ENCODE results near the gene LRR1. TPM values are rescaled to one million over a fixed set of nuclear protein-coding genes. Genes with fewer than 3 reads are reported as not detected.

Gene LRR1
- total and polyA plus RNA-seq, 2 of the 4 experiments (the other 2 are of a cell fraction) = 11.6 to 20.8 TPM

DNA sequence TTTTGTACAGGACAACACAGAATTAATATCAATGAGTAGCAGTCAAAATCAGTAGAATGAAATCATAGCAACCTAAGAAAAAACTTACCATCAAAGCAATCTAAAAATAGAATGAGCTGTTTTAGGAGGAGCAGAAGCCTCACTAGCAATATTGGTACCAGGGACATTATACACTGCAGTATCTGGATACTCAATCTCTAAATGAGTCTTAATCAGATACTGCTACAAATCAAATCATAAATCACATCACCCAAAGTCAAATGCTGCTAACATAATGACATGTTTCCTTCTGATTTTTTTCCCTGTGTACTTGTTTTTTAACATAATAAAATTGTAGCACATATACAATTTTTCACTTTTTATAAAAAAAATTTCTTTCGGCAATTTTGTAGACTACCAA, 20.6 kb upstream of the LRR1 start:
- no peak overlapping the region for H3K4me3 ChIP-seq (ENCODE audit: insufficient read depth, low read depth, low read length)
- no peak overlapping the region for H2AK5ac ChIP-seq (ENCODE audit: low read depth, low read length)

More for the DNA sequence above, 20.6 kb upstream of the LRR1 start:
- in situ Hi-C loops (cut with MboI; ENCODE audit: low sequenced_read_pairs) = no loop called here
- Histone ChIP-seq H4K20me1 (ENCODE audit: insufficient read depth, low read length) (peaks cover 36% of the 10 kb centered on the region), H3K23ac (ENCODE audit: low read depth, low read length) (no peak overlapping the region), H3K18ac (ENCODE audit: low read depth, low read length) (no peak overlapping the region), H2AFZ (replicated peaks; ENCODE audit: low read length, poor library complexity) (no peak overlapping the region), H2AK9ac (replicated peaks; ENCODE audit: low read depth, low read length, poor library complexity) (no peak overlapping the region), H3K27ac (ENCODE audit: insufficient read depth, low read length) (no peak overlapping the region), H3K79me1 (ENCODE audit: low read depth in 1 of 2, low read length in 2 of 2) (peaks cover 19 to 45% of the 10 kb centered on the region in 2 experiments), H3K27me3 (ENCODE audit: control insufficient read depth, insufficient read depth, low read length) (no peaks in the 10 kb centered on the region), H3K36me3 (ENCODE audit: control insufficient read depth, insufficient read depth, low read length) (peaks cover 24% of the 10 kb centered on the region), H3K4ac (ENCODE audit: low read depth, low read length) (no peak overlapping the region), H2BK120ac (ENCODE audit: low read depth, low read length) (no peak overlapping the region), H3K4me1 (ENCODE audit: control insufficient read depth, insufficient read depth, low read length) (no peaks in the 10 kb centered on the region), H2BK20ac (ENCODE audit: low read depth, low read length) (no peak overlapping the region), H2BK5ac (ENCODE audit: low read depth, low read length, poor library complexity, severe bottlenecking) (no peak overlapping the region), H3K14ac (replicated peaks; ENCODE audit: low read depth, low read length) (no peak overlapping the region), H4K8ac (ENCODE audit: low read depth in 2 of 2, low read length in 2 of 2) (no peak overlapping the region), H2BK15ac (ENCODE audit: low read depth, low read length) (no peak overlapping the region), H4K5ac (ENCODE audit: low read depth, low read length) (no peak overlapping the region), H4K91ac (ENCODE audit: insufficient read depth, low read depth, low read length) (no peak overlapping the region), H3K56ac (ENCODE audit: extremely low read depth, insufficient read depth, low read length) (no peak overlapping the region), H3K9ac (ENCODE audit: low read depth, low read length) (no peak overlapping the region), H3K9me3 (ENCODE audit: control insufficient read depth, insufficient read depth, low read length) (no peaks in the 10 kb centered on the region), H3K4me2 (ENCODE audit: low read depth, low read length) (no peak overlapping the region), H3K9me1 (ENCODE audit: insufficient read depth, low read length) (0 out of 2 replicates have a peak, but pooled peaks cover 9% of the 10 kb centered on the region)
- ATAC-seq (ENCODE audit: low read depth) = no peak
- no CpG with 5 or more reads among the region's 1 CpG for WGBS, 2 experiments (ENCODE audit: extremely low coverage in 2 of 2, insufficient read length in 1 of 2)
- TF ChIP-seq FOS (IDR thresholded peaks at IDR 0.05; ENCODE audit: low read depth, low read length) (no peak), MAFK (IDR thresholded peaks at IDR 0.05; ENCODE audit: low read depth, low read length) (no peak), MAZ (IDR thresholded peaks at IDR 0.05; ENCODE audit: borderline replicate concordance, low read depth, low read length) (no peak), RFX5 (IDR thresholded peaks at IDR 0.05; ENCODE audit: low read depth, low read length) (no peak), SMC3 (IDR thresholded peaks at IDR 0.05; ENCODE audit: low read depth, low read length) (no peak), CHD1 (IDR thresholded peaks at IDR 0.05; ENCODE audit: low read depth, low read length) (no peak), RAD21 (IDR thresholded peaks at IDR 0.05; ENCODE audit: low read length) (no peak), CEBPB (IDR thresholded peaks at IDR 0.05; ENCODE audit: low read depth, low read length) (no peak), RCOR1 (IDR thresholded peaks at IDR 0.05; ENCODE audit: insufficient replicate concordance, low read length) (no peak), NFE2L2 (IDR thresholded peaks at IDR 0.05; ENCODE audit: low read depth, low read length) (no peak), MXI1 (IDR thresholded peaks at IDR 0.05; ENCODE audit: borderline replicate concordance, low read depth, low read length) (no peak), POLR2A (IDR thresholded peaks at IDR 0.05; ENCODE audit: low read depth, low read length) (no peak), BHLHE40 (IDR thresholded peaks at IDR 0.05; ENCODE audit: low read depth, low read length) (no peak)
- TF ChIP-seq, protein P1, sequence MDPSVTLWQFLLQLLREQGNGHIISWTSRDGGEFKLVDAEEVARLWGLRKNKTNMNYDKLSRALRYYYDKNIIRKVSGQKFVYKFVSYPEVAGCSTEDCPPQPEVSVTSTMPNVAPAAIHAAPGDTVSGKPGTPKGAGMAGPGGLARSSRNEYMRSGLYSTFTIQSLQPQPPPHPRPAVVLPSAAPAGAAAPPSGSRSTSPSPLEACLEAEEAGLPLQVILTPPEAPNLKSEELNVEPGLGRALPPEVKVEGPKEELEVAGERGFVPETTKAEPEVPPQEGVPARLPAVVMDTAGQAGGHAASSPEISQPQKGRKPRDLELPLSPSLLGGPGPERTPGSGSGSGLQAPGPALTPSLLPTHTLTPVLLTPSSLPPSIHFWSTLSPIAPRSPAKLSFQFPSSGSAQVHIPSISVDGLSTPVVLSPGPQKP (IDR thresholded peaks at IDR 0.05; ENCODE audit: borderline replicate concordance, low read depth, low read length) = no peak
- TF ChIP-seq, protein P2, sequence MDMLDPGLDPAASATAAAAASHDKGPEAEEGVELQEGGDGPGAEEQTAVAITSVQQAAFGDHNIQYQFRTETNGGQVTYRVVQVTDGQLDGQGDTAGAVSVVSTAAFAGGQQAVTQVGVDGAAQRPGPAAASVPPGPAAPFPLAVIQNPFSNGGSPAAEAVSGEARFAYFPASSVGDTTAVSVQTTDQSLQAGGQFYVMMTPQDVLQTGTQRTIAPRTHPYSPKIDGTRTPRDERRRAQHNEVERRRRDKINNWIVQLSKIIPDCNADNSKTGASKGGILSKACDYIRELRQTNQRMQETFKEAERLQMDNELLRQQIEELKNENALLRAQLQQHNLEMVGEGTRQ (IDR thresholded peaks at IDR 0.05; ENCODE audit: low read depth, low read length) = no peak
- TF ChIP-seq, protein P3, sequence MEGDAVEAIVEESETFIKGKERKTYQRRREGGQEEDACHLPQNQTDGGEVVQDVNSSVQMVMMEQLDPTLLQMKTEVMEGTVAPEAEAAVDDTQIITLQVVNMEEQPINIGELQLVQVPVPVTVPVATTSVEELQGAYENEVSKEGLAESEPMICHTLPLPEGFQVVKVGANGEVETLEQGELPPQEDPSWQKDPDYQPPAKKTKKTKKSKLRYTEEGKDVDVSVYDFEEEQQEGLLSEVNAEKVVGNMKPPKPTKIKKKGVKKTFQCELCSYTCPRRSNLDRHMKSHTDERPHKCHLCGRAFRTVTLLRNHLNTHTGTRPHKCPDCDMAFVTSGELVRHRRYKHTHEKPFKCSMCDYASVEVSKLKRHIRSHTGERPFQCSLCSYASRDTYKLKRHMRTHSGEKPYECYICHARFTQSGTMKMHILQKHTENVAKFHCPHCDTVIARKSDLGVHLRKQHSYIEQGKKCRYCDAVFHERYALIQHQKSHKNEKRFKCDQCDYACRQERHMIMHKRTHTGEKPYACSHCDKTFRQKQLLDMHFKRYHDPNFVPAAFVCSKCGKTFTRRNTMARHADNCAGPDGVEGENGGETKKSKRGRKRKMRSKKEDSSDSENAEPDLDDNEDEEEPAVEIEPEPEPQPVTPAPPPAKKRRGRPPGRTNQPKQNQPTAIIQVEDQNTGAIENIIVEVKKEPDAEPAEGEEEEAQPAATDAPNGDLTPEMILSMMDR (conservative IDR thresholded peaks at IDR 0.05; ENCODE audit: low read depth, low read length) = no peak
- CTCF ChIA-PET = interaction anchor here (1.0 kb wide), 1 partner anchor 117 kb away, joined by 3 read pairs; no protein-coding TSS in a partner anchor
- dilution Hi-C loops (cut with HindIII; ENCODE audit: low sequenced_read_pairs, unreplicated experiment) = no loop called here
- POLR2A ChIA-PET (ENCODE audit: unreplicated experiment) = no interaction called here
- intact Hi-C loops (cut with micrococcal nuclease) = no loop called here
- BruUV-seq (replicated peaks) = no TSS peak
- DNase-seq = no peak
